Ovary (tissue), 9 donors: ENCODE data around the gene THAP5. TPM values are rescaled to one million over a fixed set of nuclear protein-coding genes. Genes with fewer than 3 reads are reported as not detected.
"Not testable (repeated sequence)": the region's sequence is repeated elsewhere in the genome, so short reads cannot be mapped to it uniquely, and the experiment has no call there.

ENCODE experiments used
- DNase-seq, 5 donors: peaks; one replicate each; pipeline ENCODE4 v3.0.0-alpha.2; 2019 to 2020
- H3K27ac ChIP-seq, 2 donors: fragments of 200-600 bp; one replicate each; pipeline versions ENCODE4 v1.5.1 to v1.8.0; 2019 to 2022
- H3K27me3 ChIP-seq: fragments of 200-600 bp; one replicate; pipeline ENCODE4 v1.8.0; 2022
- H3K36me3 ChIP-seq: fragments of 200-600 bp; sonication (generic); one replicate; pipeline ENCODE4 v1.5.1; 2019
- H3K4me1 ChIP-seq: one replicate; pipeline ENCODE4 v1.8.1; 2013; ENCODE audit warnings: mild to moderate bottlenecking, moderate library complexity; ENCODE audit not compliant: insufficient read depth
- H3K4me3 ChIP-seq: fragments of 200-600 bp; sonication (generic); one replicate; pipeline ENCODE4 v1.5.1; 2017
- H3K9me3 ChIP-seq, 2 donors: fragments of 200-600 bp in 1 of 2; sonication (generic) in 1 of 2; one replicate each; pipeline versions ENCODE4 v1.5.1 to v1.8.1; 2013 to 2019; ENCODE audit warnings: mild to moderate bottlenecking in 1 of 2, moderate library complexity in 1 of 2
- CTCF ChIP-seq, 3 donors: fragments of 450-650 bp in 2 of 3; fragments of 200-600 bp in 1 of 3; IDR thresholded peaks; one replicate each; pipeline versions ENCODE4 v1.5.1 to v1.8.0; 2016 to 2022; ENCODE audit warnings: antibody characterized with exemption in 3 of 3, mild to moderate bottlenecking in 1 of 3
- EP300 ChIP-seq: sonication (generic); formaldehyde crosslinking; IDR thresholded peaks from one replicate; pipeline ENCODE4 v1.6.1; 2017; ENCODE audit warnings: antibody characterized with exemption
- POLR2A ChIP-seq: fragments of 450-650 bp; IDR thresholded peaks from one replicate; pipeline ENCODE4 v1.6.1; 2017; ENCODE audit warnings: antibody characterized with exemption, mild to moderate bottlenecking, moderate library complexity
- WGBS, 3 donors: extraction: QIAGEN DNeasy Blood & Tissue Kit in 1 of 3; methylation state at CpG; one replicate each; pipeline versions ENCODE4 v1.1.5 to v1.1.7; 2013 to 2017; 5-methylcytosine and 5-hydroxymethylcytosine counted together
- intact Hi-C, 4 donors: fragments of 100-400 bp; cut with DNase I; formaldehyde crosslinking; loops; one replicate each; pipeline versions ENCODE4 v1.11.0 to v1.15.1; 2022 to 2023
- polyA plus RNA-seq, 2 donors: library from polyadenylated mRNA; stranded (reverse); fragments of 200-250 nt in 1 of 2; fragments of 350-450 nt in 1 of 2; fragmentation: Illumina TruSeq in 1 of 2; extraction: RNeasy Lipid Tissue Mini Kit (QIAGEN cat#74804) in 1 of 2; gene quantifications; one replicate each; pipeline ENCODE4 v1.2.3, GENCODE V29; 2013 to 2014
- total RNA-seq, 7 donors: library from RNA; depleted of rRNA in 2 of 7; stranded (reverse); fragments of >200 nt in 2 of 7; fragmentation: NEBNext Ultra II Directional in 3 of 7; extraction: Animal tissue kit (Norgen Biotek cat#: 25700) in 3 of 7; gene quantifications; one replicate each; pipeline versions ENCODE4 v1.1.0 to v1.2.4, GENCODE V29; 2016 to 2023
- donor health status: DM: no; HTN: no; CAD: no; lungs with moderate emphysema.
- donor health status: DM: no; HTN: no; CAD: no.
- donor health status: Bipolar disorder and iron deficiency.
- donor health status: DM: yes; HTN: yes; CAD: no.
- donor health status: DM: no; HTN: no; CAD: no.
- donor health status: DM: yes; HTN: yes; CAD: no.

Gene THAP5
- total and polyA plus RNA-seq, 9 donors: 17.0 to 44.5 (median 36.4) TPM

GRCh38 chr7:108561047-108561619 lies 8.4 kb downstream of the THAP5 start:
- no peak for TF ChIP-seq CTCF (IDR thresholded peaks at IDR 0.05)
- no peak for TF ChIP-seq POLR2A
- TF ChIP-seq EP300: no peak
- Histone ChIP-seq H3K27ac (no peak overlapping the region), H3K36me3 (no peaks in the 10 kb centered on the region), H3K9me3 (peaks cover 0 to 7% of the 10 kb centered on the region in 2 donors), H3K27me3 (no peaks in the 10 kb centered on the region), H3K4me3 (no peak overlapping the region), H3K4me1 (no peaks in the 10 kb centered on the region)
- 89 to 98% (median 94%) methylated on average over 4 of the region's 4 CpGs for WGBS, 3 donors
- intact Hi-C loops: no loop called here
- no peak for DNase-seq

GRCh38 chr7:108559253-108559652 lies 10.3 kb downstream of the THAP5 start:
- WGBS, 3 donors: 91 to 94% (median 92%) methylated on average over 4 of the region's 4 CpGs
- H3K9me3 ChIP-seq: peaks cover 0 to 7% of the 10 kb centered on the region in 2 donors
- H3K27me3 ChIP-seq: no peaks in the 10 kb centered on the region
- TF ChIP-seq EP300 (no peak), POLR2A (no peak), CTCF (IDR thresholded peaks at IDR 0.05) (no peak)
- no peaks in the 10 kb centered on the region for H3K4me1 ChIP-seq
- H3K4me3 ChIP-seq: no peak overlapping the region
- intact Hi-C loops: no loop called here
- DNase-seq: no peak
- H3K36me3 ChIP-seq: no peaks in the 10 kb centered on the region
- H3K27ac ChIP-seq: no peak overlapping the region

- WGBS, 3 donors: 98 to 100% (median 100%) methylated on average over 1 of the region's 1 CpG
Measured at GRCh38 chr7:108557617-108558016, 11.9 kb downstream of the THAP5 start.

GRCh38 chr7:108557191-108557590 lies 12.3 kb downstream of the THAP5 start:
- intact Hi-C loops: no loop called here
- Histone ChIP-seq H3K4me1 (no peaks in the 10 kb centered on the region), H3K27ac (no peak overlapping the region), H3K9me3 (peaks cover 0 to 7% of the 10 kb centered on the region in 2 donors), H3K27me3 (no peaks in the 10 kb centered on the region), H3K36me3 (no peaks in the 10 kb centered on the region), H3K4me3 (no peak overlapping the region)
- TF ChIP-seq CTCF (IDR thresholded peaks at IDR 0.05): no peak
- no peak for TF ChIP-seq POLR2A
- no peak for TF ChIP-seq EP300
- no peak for DNase-seq
- WGBS, 3 donors: 96 to 98% (median 96%) methylated on average over 3 of the region's 3 CpGs

More at GRCh38 chr7:108557617-108558016, 11.9 kb downstream of the THAP5 start:
- intact Hi-C loops: no loop called here
- H3K4me1 ChIP-seq: no peaks in the 10 kb centered on the region
- no peaks in the 10 kb centered on the region for H3K27me3 ChIP-seq
- no peaks in the 10 kb centered on the region for H3K36me3 ChIP-seq
- H3K4me3 ChIP-seq: no peak overlapping the region
- TF ChIP-seq CTCF (IDR thresholded peaks at IDR 0.05) (no peak), POLR2A (no peak), EP300 (no peak)
- H3K9me3 ChIP-seq: peaks cover 0 to 7% of the 10 kb centered on the region in 2 donors
- no peak for DNase-seq
- no peak overlapping the region for H3K27ac ChIP-seq

GRCh38 chr7:108556665-108557064 lies 12.8 kb downstream of the THAP5 start:
- intact Hi-C loops, H3K4me1 ChIP-seq, DNase-seq, H3K36me3 ChIP-seq, H3K27ac ChIP-seq, H3K27me3 ChIP-seq, H3K4me3 ChIP-seq, H3K9me3 ChIP-seq: not testable (repeated sequence)

GRCh38 chr7:108548141-108548896 lies 21.2 kb downstream of the THAP5 start:
- H3K9me3 ChIP-seq, DNase-seq, intact Hi-C loops, H3K4me3 ChIP-seq, H3K27ac ChIP-seq, H3K4me1 ChIP-seq, H3K36me3 ChIP-seq, H3K27me3 ChIP-seq: not testable (repeated sequence)
- 72 to 77% (median 76%) methylated on average over 2 of the region's 2 CpGs for WGBS, 3 donors
